Fibroblast of skin of right quadriceps (primary cell): Measurements from ENCODE around the gene IGSF21.
A peak's percentile ranks its signal among the peaks of the same experiment; 100 is the strongest.

Experiments
- DNase-seq: peaks from one replicate; pipeline ENCODE4 v3.0.0-alpha.2; 2013

Gene IGSF21

DNA sequence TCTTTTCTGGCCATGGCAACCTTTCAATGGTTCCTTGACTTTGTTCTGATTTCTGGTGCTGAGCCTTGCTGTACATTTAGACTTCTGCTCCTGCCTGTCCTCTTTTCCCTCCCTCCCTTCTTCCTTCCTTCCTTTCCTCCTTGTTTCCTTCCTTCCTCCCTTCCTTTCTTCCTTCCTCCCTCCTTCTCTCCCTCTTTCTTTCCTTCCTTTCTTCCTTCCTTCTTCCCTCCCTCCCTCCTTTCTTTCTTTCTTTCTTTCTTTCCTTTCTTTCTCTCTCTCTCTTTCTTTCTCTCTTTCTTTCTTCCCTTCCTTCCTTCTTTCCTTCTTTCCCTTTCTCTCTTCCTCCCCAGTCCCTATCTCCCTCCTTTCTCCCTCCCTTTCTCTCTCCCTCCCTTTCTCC is 10.4 kb upstream of the IGSF21 start:
- no peak for DNase-seq

DNA sequence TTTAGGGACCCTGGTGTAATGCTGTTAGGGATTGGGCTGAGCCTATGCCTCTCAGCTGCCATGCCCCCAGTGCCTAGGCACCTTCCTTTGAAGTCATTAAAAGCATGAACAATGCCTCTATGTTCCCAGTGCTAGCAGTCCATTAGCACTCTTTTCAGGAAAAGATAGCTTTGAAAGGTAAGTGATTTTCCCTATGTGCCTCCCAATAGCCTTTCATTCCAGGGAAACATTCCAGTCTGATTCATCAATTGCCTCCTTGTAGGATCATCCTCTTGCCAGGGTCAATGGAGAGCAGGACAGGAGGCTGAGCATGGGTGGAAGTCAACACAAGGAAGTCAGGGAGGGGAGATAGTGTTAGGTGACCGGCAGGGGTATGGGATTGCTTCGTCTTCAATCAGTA is 8.6 kb upstream of the IGSF21 start:
- DNase-seq = no peak

DNA sequence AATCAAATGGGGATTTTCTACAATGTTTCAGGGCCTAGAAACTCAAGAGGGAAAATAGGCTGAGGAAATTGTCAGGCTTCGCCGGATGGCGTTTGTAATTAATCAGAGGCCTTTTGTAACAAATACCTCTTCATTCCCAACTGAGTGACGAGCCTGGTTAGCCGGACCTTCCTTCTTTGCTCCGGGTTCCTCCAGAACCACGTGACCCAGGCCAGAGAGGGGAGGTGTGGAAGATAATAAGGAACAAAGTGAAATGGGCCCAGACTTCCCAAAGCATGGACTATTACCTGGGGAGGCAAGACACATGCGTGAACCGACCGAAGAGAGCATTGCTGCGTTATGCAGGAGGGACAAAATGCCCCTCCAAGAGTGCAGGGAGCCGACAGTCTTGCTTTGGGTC is 7.5 kb upstream of the IGSF21 start:
- no peak for DNase-seq

DNA sequence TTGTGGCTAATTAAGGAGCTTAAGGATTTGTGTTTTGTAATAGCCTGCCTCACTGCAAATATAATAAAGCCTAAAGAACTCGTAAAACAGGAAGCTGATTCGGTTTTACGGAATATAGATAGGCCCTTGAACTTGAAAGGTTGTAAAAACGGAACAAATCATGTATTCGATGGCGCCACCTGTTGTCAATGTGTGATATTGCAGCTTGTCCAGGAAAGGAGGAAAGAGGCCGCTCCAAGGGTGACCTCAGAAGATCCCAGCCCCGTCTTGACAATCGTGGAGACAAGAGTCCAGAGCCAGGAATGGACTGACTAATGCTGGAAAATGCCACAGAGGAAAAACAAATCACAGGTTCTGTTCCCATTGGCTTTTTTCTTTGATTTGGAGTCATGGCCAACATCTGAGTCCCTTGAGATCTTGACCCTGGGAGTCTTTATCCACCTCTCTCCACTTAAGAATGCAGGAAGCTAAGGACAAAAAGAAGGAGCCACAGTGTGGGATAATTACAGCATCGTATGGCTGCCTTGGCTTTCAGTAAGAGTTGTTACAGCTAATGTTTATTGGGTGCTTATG is 7.0 kb upstream of the IGSF21 start:
- peak; percentile 57 for DNase-seq

DNA sequence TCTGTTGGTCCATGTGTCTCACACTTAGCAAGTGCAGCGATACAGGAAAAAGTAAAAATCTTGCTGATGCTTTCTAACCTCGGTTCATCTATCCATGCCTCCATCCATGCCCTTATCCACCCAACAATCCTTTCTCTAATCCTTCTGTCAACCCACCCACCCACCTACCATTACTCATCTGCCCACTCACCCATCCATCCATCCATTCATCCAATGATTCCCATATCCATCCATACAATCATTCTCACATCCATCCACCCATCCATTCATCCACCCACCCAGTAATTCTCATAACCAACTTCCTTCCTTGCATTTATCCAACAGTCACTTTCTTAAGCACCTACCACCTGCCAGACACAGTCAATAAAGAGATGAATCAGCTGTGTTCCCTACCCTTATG is 6.1 kb upstream of the IGSF21 start:
- DNase-seq = no peak

DNA sequence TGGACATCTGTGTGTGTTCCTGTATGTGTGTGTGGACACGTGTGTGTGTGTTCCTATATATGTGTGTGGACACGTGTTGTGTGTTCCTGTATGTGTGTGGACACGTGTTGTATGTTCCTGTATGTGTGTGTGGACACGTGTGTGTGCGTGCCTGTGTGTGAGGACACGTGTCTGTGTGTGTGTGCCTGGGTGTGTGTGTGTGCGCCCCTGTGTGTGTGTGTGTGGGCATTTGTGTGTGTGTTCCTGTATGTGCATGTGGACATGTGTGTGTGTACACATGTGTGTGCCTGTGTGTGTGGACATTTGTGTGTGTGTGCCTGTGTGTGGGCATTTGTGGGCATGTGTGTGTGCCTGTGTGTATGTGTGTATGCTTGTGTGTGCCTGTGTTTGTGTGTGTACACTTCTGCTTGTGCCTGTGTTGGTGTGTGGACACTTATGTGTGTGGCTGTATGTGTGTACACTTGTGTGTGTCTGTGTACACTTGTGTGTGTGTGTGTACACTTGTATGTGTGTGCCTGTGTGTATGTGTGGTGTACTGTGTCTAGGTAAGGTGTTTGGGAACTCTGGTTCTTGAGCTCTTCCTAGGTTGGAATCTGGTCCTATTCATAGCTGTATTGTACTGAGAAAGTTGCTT is 3.7 kb upstream of the IGSF21 start:
- no peak for DNase-seq

DNA sequence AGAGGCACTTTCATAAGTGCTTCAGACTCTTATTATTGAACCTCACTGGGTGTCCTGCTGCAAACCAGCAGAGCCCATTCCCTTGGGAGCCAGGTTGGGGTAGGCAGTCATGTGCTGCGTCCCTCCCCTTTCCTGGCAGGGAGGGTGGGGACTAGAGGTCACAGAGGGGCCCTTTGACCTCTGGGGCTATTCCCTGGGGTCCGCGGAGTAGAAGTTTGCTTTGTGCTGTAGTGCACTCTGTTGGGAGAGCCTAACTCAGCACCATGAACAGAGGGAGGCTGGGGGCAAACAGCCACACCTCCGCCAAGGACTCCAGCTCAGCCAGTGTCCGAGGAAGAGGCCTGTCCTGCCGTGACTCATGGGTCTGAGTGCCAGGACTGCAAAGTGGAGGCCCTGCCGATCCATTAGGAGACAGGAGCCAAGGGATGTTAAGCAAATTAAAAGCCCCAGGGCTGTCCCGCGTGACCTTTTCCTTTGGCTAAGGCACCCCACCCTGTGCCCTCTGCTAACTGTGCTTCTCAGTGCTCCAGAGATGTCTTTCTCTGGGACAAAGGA is 3.0 kb upstream of the IGSF21 start:
- DNase-seq = no peak

DNA sequence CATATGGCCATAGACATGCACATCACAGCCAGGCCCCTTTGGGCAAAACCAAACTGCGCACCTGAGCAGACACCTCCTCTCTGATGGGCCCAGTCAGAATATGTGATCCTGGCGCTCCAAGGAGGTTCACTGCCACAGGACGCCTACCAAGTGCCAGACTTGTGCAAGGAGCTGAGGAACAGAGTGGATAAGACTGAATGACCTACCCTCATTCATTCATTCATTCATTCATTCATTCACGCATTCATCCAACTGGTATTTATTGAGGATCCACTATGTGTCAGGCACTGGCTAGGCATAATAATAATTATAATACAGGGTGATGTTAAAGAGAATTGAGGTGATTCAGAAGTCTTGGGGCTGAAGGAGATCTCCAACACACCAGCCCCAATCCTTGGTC is 2.4 kb upstream of the IGSF21 start:
- no peak for DNase-seq

DNA sequence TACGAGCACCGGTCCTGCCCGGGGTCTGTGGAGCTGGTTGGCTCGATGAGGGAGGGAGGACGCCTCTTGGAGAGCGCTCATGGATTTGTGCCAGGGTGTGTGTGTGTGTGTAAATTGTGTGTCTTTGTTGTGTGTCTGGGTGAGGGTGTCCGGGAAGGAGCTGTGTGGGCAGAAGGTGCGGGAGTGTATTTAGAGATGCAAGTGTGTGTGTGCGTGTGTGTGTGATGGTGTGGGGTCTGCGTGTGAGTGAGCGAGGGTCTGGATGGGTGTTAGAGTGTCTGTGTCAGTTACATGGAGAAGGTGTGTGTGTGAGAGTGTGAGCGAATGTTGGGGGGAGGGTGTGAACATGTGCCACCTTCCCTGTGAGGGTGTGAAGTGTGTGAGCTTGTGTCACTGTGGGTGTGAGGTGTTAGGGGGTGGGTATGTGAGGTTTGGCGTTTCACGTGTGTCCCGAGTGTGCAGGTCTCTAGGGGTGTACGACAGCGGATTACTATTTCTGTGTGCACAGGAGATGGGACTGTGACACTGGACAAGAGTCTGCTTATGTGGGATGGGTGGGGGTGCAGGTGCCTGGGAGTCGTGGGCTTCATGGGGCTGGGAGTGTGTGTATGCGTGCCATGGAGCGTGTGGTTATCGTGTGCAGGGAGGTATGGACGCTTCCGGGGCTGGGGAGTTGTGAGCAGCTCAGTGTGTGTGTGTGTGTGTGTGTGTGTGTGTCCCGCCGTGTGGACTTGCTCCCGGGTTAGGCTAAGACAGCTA is 880 bp downstream of the IGSF21 start:
- no peak for DNase-seq

DNA sequence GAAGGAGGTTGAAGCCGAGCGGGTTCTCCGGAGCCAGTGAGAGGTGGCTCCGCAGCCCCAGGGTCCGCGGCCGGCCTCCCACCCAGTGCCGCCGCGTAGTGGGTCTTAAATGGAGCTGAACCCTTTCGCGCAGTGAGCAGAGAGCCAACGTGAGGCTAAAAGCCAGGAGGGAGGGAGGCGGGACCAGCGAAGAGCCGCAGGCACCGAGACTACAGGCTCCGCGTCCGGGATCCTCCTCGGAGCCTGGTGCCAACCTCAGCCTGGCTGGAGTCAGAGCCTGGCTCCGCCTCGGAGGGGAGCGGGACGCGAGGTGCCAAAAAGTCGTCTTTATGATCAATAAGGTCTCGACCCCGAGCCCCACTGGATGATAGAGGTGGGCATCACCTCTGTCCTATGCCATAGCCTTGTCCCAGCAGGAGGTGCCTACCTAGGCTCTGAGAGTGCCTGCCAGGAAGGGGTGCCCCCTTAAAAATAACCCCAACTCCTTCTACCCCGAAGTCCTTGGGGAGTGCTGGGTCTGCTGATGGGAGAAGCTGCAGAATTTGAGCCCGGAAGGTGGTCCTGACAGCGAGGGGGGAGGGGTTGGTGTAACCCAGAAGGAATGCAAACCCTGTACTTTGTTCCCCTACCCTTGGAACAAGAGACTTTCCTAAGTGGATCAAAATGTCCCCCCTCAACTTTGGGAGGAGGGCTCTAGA is 1.6 kb downstream of the IGSF21 start:
- no peak for DNase-seq

DNA sequence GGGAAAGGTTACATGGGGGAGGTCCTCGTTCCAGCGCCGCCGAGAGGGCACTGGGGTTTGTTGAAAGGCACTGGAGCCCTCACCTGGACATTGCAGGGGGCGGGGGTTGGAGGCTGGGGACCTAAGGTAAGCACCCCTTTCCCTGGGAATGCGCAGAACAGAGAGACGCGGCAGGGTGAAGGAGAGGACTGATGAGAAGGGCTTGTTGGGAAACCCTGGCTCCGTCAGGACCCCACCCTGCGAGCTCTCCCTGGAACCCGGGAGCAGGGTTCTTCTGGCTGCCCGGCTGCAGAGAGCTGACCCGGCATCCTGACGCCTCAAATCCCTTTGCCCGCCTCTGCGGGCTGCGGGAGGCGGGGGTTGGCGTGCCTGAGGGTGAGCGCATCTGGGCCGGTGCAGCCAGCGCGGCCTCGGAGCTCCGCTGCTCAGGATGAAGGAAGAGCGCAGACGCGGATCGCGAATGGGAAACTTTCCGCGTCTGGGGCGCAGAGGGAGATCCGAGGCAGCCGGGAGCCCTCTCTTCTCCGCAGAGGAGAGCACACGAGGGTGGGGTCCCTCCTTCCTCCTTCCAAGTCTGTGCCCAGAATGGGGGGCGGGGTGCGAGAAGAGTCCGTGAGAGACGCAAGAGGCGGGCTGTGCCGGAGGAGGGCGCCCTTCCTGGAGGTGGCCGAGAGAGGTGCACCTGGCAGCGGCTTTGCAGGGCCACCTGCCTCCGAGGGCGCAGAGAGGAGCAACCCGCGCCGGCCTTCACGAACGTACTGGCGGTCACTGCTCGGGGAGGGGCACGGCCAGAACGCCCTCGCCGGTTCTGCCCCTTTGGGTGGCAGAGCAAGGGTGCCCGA is 2.4 kb downstream of the IGSF21 start:
- DNase-seq = no peak

DNA sequence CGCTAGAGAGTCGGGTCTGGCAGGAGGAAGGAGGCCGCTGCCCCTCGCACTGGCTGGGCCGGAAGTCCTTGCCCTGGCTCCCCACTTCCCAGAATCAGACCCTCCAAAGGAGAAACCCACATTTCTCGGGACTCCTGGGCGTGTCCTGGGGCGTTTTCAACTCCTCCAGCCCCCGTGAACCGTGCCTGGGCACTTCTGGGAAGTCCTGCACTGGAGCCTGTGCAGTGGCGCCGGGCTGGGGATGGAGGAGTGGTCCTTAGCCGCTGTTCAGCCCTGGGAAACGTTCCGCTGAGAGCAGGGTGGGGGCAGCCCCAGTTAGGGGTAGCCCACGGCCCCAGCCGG is 3.0 kb downstream of the IGSF21 start:
- no peak for DNase-seq

DNA sequence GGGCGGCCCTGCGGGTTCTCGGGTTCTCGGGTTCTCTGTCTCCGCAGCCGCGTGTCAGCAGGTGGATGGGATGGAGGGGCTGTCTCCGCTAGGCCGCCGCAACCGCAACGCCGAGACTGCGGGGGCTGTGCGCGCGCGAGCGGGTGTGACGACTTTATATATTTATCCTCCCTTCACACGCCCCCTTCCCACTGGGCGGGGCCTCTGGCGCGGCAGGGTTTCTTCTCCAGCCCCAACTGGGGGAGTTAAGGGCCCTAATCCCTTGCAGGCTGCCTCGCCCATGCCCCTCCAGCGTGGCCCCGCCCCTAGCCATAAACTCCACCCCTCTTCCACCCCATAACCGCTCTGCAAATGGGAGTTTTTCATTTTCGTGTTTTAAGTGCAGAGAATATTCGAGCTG is 3.4 kb downstream of the IGSF21 start:
- DNase-seq = no peak

DNA sequence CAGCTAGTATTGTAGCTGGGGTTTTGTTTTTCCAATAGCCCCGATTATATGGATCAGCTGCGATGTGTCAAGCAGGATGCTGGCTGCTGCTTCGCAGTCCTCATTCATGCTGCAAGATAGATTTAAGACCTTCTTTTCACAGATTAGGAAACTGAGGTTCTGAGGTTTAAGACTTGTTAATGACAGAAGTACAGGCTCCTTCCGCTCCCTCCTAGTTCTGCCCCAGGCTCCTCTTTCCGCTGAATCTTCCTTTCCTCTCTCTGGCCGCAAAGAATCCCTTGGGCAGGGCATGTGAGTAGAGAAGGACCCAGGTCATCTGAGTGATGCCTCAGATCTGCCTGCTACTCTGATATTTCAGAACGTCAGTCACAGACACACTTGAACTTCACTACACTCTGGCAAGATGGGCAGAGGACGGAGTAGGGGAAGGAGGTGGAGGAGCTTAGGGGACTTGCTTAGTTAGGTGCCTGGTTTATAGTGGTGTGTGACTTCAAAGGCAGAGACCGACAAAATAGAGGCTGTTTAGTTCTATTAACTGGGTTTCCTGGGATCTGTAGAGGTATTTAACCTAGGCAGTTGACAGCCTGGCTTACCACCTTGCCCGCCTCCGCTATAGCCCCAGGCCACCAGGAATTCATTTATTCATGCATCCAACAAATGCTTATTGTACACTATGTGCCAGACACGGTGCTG is 4.2 kb downstream of the IGSF21 start:
- no peak for DNase-seq

DNA sequence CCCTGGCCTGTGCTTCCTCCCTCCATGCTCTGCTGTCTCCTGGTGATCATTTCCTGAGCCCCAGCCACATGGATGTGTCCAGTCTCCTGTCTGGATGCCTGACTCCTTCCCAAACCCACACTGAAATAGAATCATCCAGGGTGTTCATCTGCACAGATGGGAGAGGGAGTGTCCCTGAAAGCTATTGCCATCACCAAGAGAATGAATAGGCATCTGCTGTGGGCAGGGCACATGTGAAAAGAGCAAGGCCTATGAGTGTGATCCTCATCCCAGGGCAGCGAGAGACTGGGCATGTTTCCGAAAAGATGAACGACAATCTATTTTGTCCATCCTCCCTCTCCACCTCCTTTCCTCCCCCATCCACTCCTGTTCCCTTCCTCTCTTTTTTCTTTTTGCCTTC is 5.0 kb downstream of the IGSF21 start:
- no peak for DNase-seq

DNA sequence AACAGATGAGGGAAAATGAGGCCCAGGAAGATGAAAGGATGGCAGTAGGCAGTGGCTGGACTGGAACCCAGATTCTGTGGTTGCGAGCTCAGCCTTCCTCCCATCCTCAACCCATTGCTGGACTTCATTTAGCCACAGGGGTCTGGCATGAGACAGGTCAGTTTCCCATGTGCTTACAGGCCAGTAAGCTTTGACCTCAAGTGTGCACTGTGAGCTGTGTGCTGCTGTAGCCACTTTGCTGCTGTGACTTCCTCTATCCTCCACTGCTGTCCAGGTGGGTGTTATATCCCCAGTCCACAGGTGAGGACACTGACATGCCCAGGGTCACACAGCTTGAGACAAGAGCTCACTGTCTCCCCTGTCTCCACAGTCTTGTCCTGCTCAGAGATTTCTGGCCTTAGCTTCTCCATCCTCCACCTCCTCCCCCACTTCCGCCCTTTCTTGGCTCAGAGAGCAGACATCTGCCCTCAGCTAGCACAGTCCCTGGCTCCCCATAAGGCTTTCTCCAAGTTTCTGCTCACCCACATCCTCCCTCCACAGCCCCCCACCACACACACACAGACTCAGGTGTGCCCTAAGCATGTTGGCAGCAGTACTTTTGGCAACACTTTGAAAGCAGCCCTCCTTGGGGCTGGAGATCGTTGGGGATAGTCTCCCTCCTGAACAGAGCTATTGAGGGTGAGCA is 7.3 kb downstream of the IGSF21 start:
- no peak for DNase-seq

DNA sequence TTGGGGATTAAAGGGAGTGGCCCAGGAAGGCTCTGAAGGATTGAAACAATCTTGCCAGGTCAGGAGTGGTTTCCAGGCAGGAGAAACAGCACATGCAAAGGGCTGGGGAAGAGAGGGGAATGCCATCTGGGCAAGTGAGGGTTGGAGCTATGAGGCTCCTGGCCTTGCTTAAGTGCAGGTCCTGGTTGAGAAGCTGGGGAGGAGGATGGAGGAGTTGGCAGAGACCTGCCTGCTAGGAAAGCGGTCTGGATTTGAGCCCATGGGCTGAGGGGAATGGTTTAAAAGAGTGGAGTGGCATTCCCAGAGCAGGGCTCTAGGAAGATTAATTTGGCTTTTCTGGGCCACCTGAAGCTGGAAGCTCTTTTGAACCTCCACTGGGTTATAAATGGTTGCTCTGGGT is 9.2 kb downstream of the IGSF21 start:
- DNase-seq = no peak

DNA sequence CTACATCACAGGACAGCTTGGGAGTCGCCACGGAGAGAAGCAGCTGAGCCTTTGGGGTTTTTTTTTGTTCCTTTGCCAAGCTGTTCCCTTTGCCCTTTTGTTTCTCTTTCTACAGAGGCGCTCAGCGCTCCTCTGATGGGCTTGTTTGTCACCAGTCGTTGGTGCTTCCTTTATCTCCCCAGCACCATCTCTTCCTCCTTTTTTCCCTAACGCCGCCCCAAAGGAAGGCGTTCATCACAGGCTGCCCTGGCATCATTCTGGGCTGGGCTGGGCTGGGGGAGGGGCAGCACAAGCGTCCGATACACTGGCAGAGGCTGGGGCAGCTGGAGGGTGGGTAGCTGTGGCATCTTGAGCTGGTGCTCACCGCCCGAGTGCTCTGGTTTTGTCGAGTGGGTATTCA is 10.5 kb downstream of the IGSF21 start:
- DNase-seq = no peak

DNA sequence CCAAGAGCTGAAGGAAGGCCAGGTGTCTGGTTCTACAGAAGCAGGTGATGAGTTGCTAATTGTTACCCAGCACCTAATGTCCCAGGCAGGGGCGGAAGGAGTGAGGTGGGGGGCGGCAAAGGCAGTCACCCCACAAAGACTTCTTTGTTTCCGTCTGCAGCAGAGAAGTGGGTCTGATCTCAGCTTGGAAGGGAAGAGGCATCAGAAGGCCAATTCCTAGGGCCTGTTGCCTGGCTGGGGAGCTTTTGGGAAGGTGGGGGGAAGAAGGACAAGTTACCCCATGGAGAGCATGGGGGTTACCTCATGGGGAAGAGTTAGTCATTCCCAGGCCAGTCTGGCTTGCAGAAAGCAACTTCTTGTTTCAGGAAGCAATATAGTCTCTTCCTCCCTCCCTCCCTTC is 10.9 kb downstream of the IGSF21 start:
- DNase-seq = no peak

DNA sequence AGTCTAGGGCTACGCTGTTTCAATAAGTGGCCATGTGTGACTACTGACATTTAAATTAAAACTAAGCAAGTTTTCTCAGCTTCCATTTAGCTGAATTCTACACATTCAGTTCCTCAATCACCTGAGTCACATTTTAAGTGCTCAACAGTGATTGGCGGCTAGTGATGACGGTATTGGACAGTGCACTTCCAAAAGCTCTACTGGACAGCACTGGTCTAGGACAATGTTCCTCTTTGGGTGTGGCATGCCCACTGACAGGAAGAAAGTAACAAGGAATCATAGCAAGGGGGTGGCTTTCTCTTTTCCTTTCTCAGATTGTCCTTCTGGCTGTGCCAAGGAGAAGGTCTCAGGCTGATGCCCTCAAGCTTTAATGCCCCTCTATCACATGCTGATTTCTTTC is 11.7 kb downstream of the IGSF21 start:
- no peak for DNase-seq

DNA sequence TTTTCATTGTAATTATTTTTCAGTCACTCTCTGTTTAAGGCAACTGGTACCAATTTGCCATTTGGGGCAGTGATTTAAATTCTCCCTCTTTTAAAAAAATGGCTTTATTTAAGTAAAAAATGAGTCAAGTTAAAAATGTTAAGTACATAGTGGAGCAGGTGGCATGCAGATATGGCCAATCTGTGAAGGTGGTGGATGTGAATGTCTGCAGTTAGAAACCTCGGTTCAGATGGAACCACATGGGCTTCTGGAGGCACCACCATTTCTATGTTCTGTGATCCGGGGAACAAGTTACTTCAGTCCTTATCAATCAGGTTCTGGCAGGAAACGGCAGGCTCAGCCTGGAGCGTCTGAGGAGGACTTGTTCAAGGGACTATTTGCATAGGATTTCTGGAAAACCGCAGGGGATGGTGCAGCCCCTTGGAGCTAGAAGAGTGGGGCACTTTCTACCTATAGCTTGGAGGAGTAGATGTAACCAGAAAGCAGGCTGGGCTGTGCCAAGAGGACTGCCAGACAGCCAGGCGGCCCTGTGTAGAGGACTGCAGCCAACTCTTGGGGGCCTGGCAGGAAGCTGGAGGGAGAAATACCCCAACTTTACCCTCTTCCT is 12.3 kb downstream of the IGSF21 start:
- DNase-seq = no peak
